Middle frontal gyrus (tissue), 1 donor: ENCODE measurements around the gene TULP4.
A peak's percentile ranks its signal among the peaks of the same experiment; 100 is the strongest.

Experiments
- DNase-seq: peaks from one replicate; pipeline ENCODE4 v3.0.0-alpha.2; 2015; ENCODE audit warnings: low spot score; ENCODE audit errors: extremely low spot score

The TULP4 gene

DNA sequence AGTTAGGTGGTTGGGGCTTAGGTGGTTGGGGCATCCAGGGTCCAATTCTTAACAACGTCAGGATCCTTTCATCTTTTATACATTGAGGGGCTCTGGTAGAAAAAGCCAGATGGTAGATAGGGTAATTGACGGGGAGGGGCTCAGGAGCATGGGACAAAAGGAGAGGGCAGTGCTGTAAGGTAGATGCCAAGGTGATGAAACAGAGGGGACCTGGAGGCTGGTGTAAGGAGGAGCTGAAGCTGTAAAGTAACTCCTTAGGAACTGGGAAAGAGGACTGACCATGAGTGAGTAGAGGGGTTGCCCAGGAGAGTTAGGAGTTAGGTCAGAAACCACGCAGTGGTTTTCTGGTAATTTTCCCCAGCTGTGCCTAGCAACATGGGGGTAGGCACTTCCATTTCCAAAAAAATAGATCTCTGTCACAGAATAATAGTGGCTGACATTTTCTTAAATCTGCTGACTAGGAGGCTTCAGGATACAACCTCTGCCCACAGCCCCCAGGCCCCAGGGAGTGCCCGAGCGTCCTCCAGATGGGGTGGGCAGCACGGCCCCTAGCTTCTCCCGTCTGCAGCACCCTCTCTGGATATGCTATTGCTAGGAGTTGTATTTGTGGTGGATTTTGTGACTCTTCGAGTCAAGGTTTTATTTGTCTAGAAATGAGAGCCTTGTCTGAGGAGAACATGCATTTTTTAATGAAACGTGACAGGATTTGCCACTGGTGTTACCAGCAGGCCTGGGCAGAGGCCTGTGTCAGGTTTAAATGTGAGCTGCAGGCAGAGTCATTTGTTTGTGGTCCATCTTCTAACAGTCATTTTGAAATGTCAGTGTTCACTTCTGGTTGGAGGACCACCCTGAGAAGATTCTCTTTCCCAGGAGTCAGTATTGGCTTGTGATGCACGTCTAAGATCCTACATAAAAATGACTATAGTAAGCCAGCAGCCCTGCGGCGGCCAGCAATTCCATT is 44.6 kb downstream of the TULP4 start:
- no peak for DNase-seq

DNA sequence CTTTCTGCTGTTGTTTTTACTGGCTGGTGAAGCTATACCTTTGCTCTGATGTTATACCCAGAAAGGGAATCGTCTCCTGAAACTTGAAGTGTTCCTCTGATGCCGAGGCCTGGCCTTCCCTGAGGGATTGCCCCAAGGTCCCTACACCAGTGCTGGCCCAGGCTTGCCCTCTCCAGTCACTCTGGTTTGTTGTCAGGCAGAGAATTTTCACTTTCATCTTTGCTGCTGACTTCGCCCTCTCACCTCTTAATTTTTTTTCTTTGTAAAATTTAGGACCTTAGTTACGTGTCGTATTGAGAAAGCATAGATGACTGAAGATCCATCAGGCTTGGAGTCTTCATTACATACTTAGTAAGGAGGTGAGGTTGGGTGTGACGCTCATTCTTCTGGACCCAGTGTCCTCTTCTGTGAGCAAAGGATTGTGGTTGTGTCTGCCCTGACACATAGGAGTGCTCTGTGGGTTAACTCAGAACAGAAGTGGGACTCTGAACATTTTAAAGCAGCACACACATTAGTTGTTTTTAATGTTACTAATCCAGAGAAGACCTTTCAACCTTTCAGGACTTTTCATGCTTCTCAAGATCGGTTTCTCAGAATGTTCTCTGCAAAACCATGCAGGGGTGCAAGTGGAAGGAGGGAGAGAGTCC is 45.4 kb downstream of the TULP4 start:
- no peak for DNase-seq

DNA sequence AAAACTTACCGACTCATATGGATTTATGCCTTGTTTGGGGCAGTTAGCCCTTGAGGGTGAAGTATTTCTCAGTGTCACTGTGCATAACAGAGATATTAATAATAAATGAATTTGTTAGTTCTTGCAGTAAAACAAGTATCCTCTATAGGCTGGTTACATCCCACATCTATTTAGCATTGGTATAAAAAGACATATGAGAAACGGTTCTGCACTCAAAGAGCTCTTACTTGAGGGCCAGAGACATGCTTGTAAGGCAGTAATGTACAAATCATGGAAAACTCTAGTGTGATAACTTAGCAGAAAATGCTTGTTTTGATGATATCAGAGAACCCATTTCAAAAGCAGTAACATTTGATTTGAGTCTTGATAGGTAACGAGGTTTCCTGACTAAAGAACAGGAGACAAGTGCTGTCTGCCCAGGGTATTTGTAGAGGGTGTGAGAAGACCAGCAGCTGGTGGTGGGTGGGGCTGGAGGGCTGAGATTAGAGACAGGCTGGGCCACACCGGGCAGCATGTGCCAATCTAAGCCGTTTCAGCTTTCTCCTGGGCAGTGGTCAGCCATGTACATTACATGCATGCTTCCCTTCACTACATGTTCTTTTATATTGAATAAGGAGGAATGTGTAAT is 46.3 kb downstream of the TULP4 start:
- no peak for DNase-seq

DNA sequence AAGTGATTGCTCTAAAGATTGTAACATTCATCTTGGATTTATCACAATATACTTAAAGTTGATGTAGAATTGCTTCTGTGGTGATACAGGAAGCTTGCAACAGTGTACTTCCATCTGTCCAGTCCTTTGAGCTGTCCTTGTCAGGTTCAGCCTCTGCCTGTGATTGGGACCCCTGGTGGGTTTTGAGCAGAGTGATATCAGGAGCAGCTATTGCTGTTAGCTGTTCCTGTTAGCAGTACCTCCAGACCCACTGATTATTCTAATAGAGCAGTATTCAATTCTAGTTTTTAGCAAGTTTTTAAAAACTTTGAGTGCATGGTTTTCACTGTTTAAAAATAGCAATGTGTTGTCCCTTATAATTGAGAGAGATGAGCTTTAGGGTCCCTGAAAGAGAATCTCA is 48.8 kb downstream of the TULP4 start:
- DNase-seq, result no peak

DNA sequence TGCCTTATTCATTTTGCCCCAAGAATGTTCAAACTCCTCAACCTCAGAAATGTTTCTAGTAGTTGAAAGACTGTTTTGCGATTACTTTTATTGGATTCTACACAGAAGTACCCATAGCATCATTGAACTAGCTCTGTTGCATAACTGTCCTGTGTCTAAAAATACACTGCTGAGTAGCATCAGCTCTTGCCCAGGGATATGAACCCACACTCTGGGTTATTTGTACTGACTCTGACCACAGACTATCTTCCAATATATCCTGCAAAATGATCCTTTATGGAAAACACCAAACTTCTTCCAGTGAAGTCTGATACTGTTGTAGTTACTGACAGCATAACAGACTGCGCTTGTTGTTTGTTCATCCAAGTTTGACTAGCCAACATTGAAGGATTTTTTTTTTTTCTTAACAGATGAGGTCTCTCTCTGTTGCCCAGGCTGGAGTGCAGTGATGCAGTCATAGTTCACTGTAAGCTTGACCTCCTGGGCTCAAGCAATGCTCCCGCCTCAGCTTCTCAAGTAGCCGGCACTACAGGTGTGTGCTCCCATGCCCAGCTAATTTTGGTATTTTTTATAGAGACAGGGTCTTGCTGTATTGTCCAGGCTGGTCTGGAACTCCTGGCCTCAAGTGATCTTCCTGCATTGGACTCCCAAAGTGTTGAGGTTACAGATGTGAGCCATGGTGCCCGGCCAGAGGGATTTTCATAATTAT is 49.9 kb downstream of the TULP4 start:
- no peak for DNase-seq

DNA sequence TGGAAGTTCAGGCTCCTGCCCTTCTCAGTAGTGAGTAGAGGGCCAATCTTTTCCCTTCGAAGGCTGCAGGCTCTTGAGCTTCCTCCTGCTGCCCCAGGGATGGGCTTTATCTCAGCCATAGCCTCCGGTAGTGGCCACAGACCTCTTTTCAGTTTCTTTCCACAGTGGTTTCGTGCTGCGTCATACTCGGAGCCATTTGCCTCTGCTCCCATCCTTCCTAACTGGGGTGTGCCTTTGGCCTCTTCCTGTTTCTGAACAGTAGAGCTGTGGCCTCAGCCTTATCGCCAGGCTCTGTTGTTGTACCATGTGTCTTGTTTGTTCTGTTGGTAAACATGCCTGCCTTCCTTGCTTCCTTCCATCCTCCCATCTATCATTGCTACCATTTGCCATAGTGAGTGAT is 54.1 kb downstream of the TULP4 start:
- DNase-seq, result no peak

DNA sequence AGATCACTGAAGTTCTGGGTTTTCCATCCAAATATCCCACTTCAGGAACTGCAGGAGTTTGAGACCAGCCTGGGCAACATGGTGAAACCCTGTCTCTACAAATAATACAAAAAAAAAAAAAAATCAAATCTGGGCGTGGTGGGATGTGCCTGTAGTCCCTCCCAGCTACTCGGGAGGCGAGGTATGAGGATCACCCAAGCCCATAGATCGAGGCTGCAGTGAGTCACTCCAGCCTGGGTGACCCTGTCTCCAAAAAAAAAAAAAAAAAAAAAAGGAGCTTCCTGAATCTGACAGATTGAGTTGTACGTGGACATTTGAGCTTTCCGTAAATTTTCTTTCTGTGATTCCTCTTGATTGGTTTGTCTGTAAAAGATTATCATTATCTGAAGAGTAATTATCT is 55.6 kb downstream of the TULP4 start:
- no peak for DNase-seq

DNA sequence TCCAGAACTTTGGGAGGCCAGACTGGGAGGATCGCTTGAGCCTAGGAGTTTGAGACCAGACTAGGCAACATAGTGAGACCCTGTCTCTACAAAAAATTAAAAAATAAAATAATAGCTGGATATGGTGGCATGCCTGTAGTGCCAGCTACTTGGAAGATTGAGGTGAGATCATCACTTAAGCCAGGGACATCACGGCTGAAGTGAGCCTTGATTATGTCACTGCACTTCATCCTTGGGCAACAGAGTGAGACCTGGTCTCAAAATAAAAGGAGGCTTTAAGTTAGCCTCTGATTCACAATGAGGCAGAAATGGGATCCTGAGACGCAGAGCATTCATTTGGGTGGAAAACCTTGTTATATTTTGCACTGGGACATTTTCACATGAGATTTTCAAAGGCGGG is 57.0 kb downstream of the TULP4 start:
- DNase-seq, result no peak

DNA sequence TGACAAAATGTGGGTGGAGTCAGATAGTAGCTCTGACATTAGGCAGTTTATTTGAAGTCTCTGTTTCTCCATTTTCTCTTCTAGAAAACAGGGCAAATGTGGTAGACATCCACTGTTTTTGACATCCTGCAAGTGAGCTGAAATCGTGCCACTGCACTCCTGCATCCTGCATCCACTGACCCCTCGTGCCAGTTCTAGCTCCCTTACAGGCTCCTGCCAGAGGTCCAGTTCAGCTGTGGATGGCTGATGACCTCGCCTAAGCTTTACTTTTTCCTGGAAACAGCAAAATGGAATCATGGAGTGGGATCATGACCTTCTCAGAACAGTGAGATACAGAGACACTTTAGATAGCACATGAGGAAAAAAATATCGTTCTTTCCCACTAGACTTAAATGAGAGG is 58.5 kb downstream of the TULP4 start:
- no peak for DNase-seq

DNA sequence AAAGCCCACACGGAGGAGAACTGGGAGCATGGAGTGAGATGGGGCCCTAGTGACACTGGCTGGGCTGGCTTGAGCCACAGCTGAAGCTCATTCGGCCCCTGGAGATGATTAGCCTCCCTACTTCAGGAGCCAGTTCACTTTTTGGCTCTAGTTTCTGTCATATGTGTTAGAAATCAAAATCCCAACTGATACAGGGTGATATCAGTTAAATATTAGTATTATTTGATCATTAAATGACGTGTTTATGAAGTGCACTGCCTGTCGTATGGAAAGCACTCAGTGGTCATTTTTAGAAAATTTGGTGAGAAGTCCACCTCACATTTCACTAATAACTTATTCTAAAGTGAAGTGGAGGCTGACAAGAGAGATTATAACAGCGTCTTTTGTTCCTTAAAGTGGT is 59.0 kb downstream of the TULP4 start:
- no peak for DNase-seq

DNA sequence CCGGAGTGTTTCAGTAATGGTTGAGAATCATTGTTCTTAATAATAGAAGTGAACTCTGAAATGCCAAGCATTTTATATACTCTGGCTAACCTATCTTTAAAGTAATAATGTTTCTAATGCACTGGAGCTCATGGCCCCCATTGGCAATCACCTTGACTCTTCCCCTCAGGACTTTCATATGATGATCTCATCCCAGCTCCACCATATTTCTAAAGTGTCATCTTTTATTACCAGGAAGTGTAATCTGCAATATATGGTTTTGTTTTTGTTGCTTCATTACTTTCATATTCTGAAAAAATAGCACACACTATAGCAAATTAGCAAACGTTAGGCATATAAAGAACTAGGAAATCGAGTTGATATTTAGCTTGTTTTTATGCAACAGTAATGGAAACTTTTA is 60.3 kb downstream of the TULP4 start:
- DNase-seq, result no peak

DNA sequence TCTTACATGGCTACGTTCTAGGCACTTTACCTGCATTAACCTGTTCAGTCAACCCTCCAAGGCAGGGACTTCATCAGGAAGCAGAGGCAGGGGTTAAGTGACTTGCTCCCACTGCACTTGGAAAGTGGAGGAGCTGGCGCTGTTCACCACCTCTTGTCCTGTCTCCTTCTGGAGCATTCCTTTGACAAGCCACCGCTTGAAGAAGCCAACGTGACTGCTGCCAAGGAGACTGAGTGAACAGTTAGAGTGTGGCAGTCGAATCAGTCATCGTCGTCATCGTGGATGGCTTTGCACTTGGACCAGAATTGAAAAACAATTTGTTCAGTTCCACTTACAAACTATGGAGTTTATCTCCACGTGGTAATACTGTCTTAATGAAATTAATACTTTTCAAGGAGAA is 60.9 kb downstream of the TULP4 start:
- no peak for DNase-seq

DNA sequence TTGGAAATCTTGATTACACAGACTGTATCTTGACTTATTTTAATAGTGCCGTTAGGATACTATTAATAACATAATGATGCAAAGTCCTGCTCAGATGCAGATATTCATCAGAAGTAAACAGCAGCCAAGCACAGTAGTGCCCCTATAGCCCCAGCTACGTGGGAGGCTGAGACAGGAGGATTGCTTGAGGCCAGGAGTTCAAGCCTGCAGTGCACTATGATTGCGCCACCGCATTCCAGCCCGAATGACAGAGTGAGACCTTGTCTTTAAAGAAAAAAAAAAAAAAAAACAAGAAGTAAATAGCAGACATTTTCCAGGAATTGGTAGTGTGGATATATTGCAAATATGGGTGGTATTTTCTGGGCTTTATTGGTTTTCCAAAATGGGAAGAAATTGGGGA is 61.8 kb downstream of the TULP4 start:
- no peak for DNase-seq

DNA sequence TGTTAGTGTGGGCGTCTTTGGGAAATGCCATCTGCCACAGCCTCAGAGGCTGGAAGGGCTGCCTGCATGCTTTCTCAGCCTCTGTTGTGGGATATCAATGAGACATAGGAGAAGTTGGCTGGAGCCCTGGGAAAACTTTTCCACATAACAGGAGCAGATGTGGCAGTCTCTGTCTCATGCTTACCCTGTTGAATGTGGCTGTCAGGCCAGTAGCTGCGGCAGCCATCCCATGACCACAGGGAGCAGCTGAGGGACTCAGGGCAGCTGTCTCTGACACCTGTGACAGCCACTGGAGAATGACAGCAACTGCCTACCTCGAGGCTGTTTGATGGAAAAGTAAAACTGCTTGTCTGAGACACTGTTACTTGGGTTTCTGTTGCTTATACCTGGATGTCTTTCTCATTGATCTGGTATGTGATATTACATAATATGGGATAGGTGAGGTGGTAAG is 64.4 kb downstream of the TULP4 start:
- peak; percentile 51 for DNase-seq

DNA sequence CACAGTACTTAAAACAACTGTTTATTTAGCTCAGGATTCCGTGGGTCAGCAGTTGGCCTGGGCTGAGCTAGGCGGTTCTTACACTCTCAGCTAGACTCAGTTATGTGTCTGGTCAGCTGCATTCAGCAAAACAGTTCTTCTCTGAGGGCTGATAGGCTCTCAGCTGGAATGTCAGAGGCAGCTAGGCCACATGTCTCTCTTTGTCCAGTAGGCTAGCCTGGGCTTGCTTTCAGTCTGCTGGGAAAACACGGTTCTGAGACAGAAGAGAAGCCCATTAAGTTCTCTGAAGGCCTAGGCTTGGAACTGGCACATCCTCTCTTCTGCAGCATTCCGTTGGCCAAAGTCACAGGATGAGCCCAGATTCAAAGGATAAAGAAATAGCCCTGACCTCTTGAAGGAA is 65.6 kb downstream of the TULP4 start:
- DNase-seq, result no peak

DNA sequence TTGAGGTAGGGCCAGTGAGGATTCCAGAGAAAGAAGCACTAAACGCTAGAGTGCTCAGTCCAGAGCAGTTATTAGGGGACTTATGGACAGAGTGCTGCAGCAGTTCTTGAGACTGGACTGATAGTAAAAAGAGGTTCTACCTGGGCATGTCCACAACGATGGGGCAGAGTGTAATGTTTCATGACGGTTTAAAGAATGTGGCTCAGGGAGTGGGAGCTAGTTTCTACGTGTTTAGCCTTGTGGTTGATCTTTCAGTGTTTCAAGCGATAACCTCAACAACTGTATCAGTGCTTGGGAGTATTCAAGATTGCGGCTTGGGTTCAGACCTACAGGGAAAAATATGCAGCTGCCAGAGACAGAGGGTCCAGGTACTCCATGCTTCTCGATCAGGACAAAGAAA is 67.1 kb downstream of the TULP4 start:
- DNase-seq, result no peak

DNA sequence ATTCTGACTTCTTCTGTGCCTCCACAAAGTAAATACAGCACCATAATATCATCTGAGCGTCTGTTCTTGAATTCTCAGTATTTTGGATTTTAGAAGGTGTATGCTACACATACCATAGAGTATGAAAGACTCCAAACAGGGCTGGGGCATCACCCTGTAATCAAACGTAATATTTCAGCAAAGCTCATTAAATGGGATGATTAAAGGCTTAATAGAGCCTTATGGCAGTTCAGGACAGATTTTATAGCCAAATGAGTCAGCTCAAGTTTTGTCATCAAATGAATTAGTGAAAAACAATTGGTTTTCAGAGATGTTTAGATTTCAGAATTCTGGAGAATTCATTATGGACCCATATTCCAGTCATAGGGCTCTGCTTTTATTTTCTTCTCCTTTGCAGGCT is 68.9 kb downstream of the TULP4 start:
- no peak for DNase-seq

DNA sequence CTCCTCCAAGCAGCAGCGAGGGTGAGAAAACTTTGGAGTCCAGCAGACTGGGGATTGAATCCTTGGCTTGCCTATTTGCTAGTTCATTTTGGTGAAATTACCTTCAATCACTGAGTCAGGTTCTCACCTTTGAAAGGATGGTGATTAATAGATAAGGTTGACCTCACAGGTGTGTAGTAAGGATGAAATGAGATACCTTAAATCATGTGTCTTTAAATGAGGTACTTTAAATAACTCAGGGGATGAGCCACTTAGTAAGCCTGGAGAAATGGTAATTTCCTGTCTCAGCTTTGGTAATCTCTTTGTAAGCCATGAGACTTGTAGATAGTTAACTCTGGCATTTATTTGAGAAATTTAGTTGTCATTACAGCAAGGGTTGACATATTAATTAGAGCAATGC is 70.2 kb downstream of the TULP4 start:
- DNase-seq, result no peak

DNA sequence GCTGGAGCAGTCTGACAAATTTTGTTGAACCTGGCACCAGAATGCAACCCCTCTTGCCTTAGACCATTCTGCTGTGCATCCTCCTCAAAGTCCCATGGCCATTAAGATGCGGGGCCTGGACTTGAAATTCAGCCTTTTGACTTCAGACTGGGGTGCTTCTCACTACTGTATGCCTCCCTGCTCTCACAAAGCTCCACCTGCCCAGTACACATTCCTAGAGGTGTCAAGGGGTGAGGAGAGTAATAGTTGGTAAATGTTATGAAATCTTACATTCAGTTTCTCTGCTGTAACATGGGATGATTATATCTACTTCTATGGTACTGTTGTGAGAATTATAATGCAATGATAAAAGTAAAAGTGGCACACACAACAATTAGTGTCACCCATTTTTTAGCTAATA is 70.8 kb downstream of the TULP4 start:
- no peak for DNase-seq

DNA sequence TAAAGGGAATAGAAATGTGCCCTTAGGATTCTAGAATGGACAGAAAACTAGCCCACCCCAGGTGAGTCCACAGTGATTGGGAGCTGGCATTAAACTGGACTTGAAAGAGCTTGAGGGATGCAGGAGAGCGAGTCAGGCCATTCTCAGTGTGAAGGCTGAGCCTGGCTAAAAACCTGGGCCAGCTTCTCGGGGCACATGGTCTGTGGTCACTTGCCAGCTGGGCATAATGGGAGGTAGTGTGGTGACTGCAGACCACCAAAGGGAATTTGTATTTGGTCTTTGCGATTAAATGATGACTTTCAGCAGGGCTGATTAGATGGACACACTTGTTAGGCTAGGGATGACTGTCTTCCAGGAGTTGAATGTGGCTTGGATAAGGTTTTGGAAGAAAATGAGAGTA is 71.3 kb downstream of the TULP4 start:
- DNase-seq, result no peak

DNA sequence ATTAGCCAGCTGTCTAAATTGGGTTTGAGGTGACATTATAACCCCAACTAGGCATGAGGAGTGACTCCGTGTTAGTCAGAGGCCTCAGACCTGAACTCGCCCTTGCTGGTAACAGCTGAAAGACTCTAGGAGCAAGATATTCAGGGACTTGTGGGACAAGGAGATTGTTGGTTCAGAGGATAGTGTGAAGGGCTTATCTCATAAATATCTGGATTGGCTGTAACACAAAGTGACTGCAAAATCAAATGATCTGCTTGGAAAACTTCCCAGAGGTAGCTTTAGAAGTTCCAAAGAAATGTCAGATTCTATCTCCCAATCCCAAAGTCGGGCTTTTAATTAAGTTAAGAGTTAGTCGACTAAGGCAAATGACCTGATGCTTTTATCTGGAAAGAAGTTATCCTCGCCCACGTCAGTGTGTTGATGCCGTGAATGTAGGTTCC is 72.4 kb downstream of the TULP4 start:
- no peak for DNase-seq

DNA sequence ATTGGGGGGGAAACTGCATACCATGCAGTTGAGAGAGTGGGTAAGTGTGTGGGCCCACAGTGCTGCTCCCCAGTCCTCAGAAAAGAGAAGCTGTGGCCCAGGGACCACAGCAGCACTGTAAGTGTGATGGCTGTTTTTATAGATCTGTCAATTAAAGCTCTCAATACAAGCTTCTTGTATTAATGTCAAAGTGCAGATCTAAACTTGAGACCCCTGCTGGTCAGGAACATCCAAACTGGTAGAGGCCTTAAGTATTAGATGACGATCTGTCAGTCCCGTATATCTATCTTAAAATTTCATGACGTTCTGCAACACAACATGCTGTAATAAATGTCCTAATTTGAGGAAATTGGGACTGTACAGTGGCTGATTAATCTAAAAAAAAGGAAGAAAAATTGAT is 74.8 kb downstream of the TULP4 start:
- no peak for DNase-seq
